Liver (tissue), 9 donors: ENCODE results near the gene TBC1D24. TPM values are rescaled to one million over a fixed set of nuclear protein-coding genes. Genes with fewer than 3 reads are reported as not detected.

Experiments used
- DNase-seq: peaks from one replicate; pipeline ENCODE4 v3.0.0-alpha.2; 2017; ENCODE audit warnings: low spot score
- H3K27ac ChIP-seq, 2 donors: one replicate each; pipeline ENCODE4 v1.7.0; 2013; ENCODE audit warnings: inconsistent platforms in 2 of 2, low read length in 2 of 2, control low read depth in 1 of 2, low read depth in 1 of 2, mild to moderate bottlenecking in 1 of 2
- H3K27me3 ChIP-seq, 4 donors: one replicate each; pipeline versions ENCODE4 v1.6.1 to v1.7.0; 2013; ENCODE audit warnings: low read length in 3 of 4, inconsistent platforms in 1 of 4, mild to moderate bottlenecking in 1 of 4, moderate library complexity in 1 of 4; ENCODE audit not compliant: control insufficient read depth in 4 of 4, insufficient read depth in 4 of 4
- H3K36me3 ChIP-seq, 4 donors: one replicate each; pipeline versions ENCODE4 v1.6.1 to v1.7.0; 2013; ENCODE audit warnings: low read length in 3 of 4, mild to moderate bottlenecking in 3 of 4, low read depth in 1 of 4, moderate library complexity in 1 of 4; ENCODE audit not compliant: control insufficient read depth in 4 of 4, insufficient read depth in 3 of 4
- H3K4me1 ChIP-seq, 4 donors: one replicate each; pipeline versions ENCODE4 v1.6.1 to v1.7.0; 2013; ENCODE audit warnings: low read length in 3 of 4, mild to moderate bottlenecking in 3 of 4, moderate library complexity in 1 of 4; ENCODE audit not compliant: control insufficient read depth in 4 of 4, insufficient read depth in 4 of 4
- H3K4me3 ChIP-seq, 3 donors: one replicate each; pipeline versions ENCODE4 v1.6.1 to v1.7.0; 2013; ENCODE audit warnings: low read length in 3 of 3, control low read depth in 1 of 3, low read depth in 1 of 3, mild to moderate bottlenecking in 1 of 3
- H3K9ac ChIP-seq, 2 donors: one replicate each; pipeline ENCODE4 v1.7.0; 2013; ENCODE audit warnings: low read length in 2 of 2, mild to moderate bottlenecking in 2 of 2, moderate library complexity in 2 of 2, control low read depth in 1 of 2, low read depth in 1 of 2
- H3K9me3 ChIP-seq, 4 donors: one replicate each; pipeline versions ENCODE4 v1.6.1 to v1.7.0; 2013; ENCODE audit warnings: low read length in 3 of 4; ENCODE audit not compliant: control insufficient read depth in 4 of 4
- EGR1 ChIP-seq, 2 donors: IDR thresholded peaks; 2 replicates each; pipeline ENCODE4 v1.6.1; 2016 to 2018; ENCODE audit warnings: antibody characterized with exemption in 2 of 2, low read depth in 2 of 2
- FOXA1 ChIP-seq: IDR thresholded peaks from 2 replicates; pipeline ENCODE4 v1.6.1; 2016; ENCODE audit warnings: antibody characterized with exemption
- FOXA2 ChIP-seq: IDR thresholded peaks from 2 replicates; pipeline ENCODE4 v1.6.1; 2016; ENCODE audit warnings: antibody characterized with exemption
- GABPA ChIP-seq, 2 donors: IDR thresholded peaks in 1 of 2; conservative IDR thresholded peaks in 1 of 2; 2 replicates each; pipeline ENCODE4 v1.6.1; 2016; ENCODE audit warnings: antibody characterized with exemption in 2 of 2, mild to moderate bottlenecking in 1 of 2, moderate library complexity in 1 of 2
- HNF4A ChIP-seq, 2 donors: conservative IDR thresholded peaks; 2 replicates each; pipeline ENCODE4 v1.6.1; 2016; ENCODE audit warnings: antibody characterized with exemption in 2 of 2, mild to moderate bottlenecking in 2 of 2
- HNF4G ChIP-seq: IDR thresholded peaks from 2 replicates; pipeline ENCODE4 v1.6.1; 2016; ENCODE audit warnings: antibody characterized with exemption
- JUND ChIP-seq, 2 donors: IDR thresholded peaks; 2 replicates each; pipeline ENCODE4 v1.6.1; 2016; ENCODE audit warnings: antibody characterized with exemption in 2 of 2
- MAX ChIP-seq: IDR thresholded peaks from 2 replicates; pipeline ENCODE4 v1.6.1; 2016; ENCODE audit warnings: antibody characterized with exemption
- NR2F2 ChIP-seq: IDR thresholded peaks from 2 replicates; pipeline ENCODE4 v1.6.1; 2016; ENCODE audit warnings: antibody characterized with exemption
- RAD21 ChIP-seq, 2 donors: IDR thresholded peaks; 2 replicates each; pipeline ENCODE4 v1.6.1; 2016; ENCODE audit warnings: antibody characterized with exemption in 2 of 2, mild to moderate bottlenecking in 2 of 2
- REST ChIP-seq: IDR thresholded peaks from 2 replicates; pipeline ENCODE4 v1.6.1; 2016; ENCODE audit warnings: antibody characterized with exemption, mild to moderate bottlenecking
- RXRA ChIP-seq, 2 donors: IDR thresholded peaks; 2 replicates each; pipeline ENCODE4 v1.6.1; 2017 to 2018; ENCODE audit warnings: antibody characterized with exemption in 2 of 2, mild to moderate bottlenecking in 1 of 2
- SP1 ChIP-seq: IDR thresholded peaks from 2 replicates; pipeline ENCODE4 v1.6.1; 2018; ENCODE audit warnings: antibody characterized with exemption, mild to moderate bottlenecking
- TAF1 ChIP-seq: conservative IDR thresholded peaks from 2 replicates; pipeline ENCODE4 v1.6.1; 2016; ENCODE audit warnings: antibody characterized with exemption, mild to moderate bottlenecking
- YY1 ChIP-seq: IDR thresholded peaks from 2 replicates; pipeline ENCODE4 v1.6.1; 2016; ENCODE audit warnings: antibody characterized with exemption, mild to moderate bottlenecking
- WGBS: extraction: QIAGEN DNeasy Blood & Tissue Kit; methylation state at CpG from one replicate; pipeline ENCODE4 v1.1.7; 2013; 5-methylcytosine and 5-hydroxymethylcytosine counted together
- polyA plus RNA-seq, 2 donors: library from polyadenylated mRNA; stranded (reverse) in 1 of 2; unstranded in 1 of 2; fragments of 200-250 nt in 1 of 2; fragments of >200 nt in 1 of 2; fragmentation: Nextera tagmentation in 1 of 2; extraction: Ambion mirVana in 1 of 2; gene quantifications; one replicate each; pipeline versions ENCODE4 v1.2.1 to v1.2.3, GENCODE V29; 2013 to 2015
- total RNA-seq, 2 donors: library from RNA; depleted of rRNA; stranded (reverse); fragments of >200 nt; gene quantifications; one replicate each; pipeline ENCODE4 v1.2.3, GENCODE V29; 2014
- TF ChIP-seq, protein P1 (sequence below): fragments of 150-350 bp; IDR thresholded peaks from 2 replicates; pipeline ENCODE4 v1.5.1; 2017; ENCODE audit warnings: improper control_type of control experiment, low read depth, low read length; ENCODE audit not compliant: missing input control
- TF ChIP-seq, protein P2 (sequence below): IDR thresholded peaks from 2 replicates; pipeline ENCODE4 v1.6.1; 2016; ENCODE audit warnings: antibody characterized with exemption
- TF ChIP-seq, protein P3 (sequence below): IDR thresholded peaks from 2 replicates; pipeline ENCODE4 v1.6.1; 2016; ENCODE audit warnings: antibody characterized with exemption
- donor health status: healthy.
- donor health status: healthy.
- donor health status: healthy.
- donor health status: healthy.
- donor health status: healthy.

Gene TBC1D24
- total and polyA plus RNA-seq, 4 donors, result 8.4 to 22.3 (median 11.5) TPM

DNA sequence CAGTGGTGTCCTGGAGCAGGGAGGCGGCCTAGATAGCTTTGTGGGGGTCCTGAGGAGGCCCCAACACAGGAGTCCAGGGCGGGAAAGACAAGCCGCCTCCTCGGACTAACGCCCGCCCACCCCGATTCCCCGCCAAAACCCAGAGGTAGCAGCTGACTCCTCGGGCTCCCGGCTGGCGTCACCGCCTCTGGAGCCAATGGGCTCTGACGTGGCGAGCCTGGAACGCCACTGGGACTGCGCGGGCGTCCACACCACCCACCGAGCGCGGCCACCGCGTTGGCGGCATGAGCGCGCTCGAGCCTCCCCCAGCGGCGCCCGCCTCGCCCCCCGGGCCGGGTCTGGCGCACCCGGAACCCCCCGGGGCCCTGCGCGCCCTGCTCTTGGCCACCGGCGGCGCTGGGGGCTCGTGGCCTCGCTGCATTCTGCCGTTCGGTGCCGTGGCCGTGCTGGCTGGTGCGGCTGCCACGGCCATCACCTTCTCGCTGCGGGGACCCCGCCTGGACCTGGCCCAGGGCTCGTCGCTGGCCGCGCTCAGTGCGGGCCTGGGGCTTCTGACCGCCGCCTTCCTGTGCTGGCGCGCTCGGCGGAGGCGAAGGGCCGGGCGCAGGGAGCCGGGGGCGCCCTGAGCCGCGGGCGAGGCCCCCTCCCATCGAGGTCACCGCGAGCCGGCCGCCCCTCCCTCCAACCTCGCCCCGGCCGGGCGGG is 7.2 kb upstream of the TBC1D24 start (continued):
- TF ChIP-seq, protein P1, sequence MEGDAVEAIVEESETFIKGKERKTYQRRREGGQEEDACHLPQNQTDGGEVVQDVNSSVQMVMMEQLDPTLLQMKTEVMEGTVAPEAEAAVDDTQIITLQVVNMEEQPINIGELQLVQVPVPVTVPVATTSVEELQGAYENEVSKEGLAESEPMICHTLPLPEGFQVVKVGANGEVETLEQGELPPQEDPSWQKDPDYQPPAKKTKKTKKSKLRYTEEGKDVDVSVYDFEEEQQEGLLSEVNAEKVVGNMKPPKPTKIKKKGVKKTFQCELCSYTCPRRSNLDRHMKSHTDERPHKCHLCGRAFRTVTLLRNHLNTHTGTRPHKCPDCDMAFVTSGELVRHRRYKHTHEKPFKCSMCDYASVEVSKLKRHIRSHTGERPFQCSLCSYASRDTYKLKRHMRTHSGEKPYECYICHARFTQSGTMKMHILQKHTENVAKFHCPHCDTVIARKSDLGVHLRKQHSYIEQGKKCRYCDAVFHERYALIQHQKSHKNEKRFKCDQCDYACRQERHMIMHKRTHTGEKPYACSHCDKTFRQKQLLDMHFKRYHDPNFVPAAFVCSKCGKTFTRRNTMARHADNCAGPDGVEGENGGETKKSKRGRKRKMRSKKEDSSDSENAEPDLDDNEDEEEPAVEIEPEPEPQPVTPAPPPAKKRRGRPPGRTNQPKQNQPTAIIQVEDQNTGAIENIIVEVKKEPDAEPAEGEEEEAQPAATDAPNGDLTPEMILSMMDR, result no peak
- TF ChIP-seq NR2F2 (no peak), JUND (IDR thresholded peaks at IDR 0.05) (no peak), RXRA (IDR thresholded peaks at IDR 0.05) (no peak)

DNA sequence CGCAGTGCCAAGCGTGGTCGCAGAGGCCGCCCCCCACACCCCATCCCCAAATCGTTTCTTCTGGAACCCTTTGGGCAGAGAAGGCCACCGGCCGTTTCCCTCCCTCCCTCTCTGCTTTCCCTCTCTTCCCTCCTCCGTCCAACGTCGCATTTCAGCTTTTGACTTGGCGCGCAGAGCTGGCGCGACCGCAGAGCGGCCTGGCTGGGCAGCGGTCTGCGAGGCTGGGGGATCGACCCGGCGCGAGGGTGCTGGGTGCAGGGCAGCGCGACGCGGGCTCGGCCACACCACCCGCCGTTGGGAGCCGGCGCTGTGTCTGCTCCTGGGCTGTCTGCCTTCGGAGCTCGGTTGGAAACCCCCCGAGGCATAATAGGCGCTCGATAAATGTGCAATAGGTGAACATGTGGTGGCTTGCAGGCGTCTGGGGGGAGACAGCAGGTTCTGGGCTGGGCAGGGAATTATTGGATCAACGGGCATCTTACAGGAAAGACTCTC is 6.6 kb upstream of the TBC1D24 start:
- Histone ChIP-seq H3K4me1 (peaks cover 33 to 57% (median 42%) of the 10 kb centered on the region in 4 donors), H3K4me3 (peak overlapping the region in 1 of 3 donors; percentile 51), H3K27me3 (no peaks in the 10 kb centered on the region), H3K9me3 (no peaks in the 10 kb centered on the region), H3K9ac (no peak overlapping the region), H3K27ac (peak overlapping the region in 1 of 2 donors; percentile 35), H3K36me3 (no peaks in the 10 kb centered on the region)
- no peak for DNase-seq
- TF ChIP-seq RXRA (IDR thresholded peaks at IDR 0.05) (no peak), HNF4G (no peak), NR2F2 (no peak), GABPA (IDR thresholded peaks at IDR 0.05 in 1 of 2, conservative IDR thresholded peaks at IDR 0.05 in 1 of 2) (no peak), TAF1 (no peak), RAD21 (IDR thresholded peaks at IDR 0.05) (no peak), REST (no peak), JUND (IDR thresholded peaks at IDR 0.05) (no peak), YY1 (no peak), SP1 (no peak), HNF4A (conservative IDR thresholded peaks at IDR 0.05) (no peak), MAX (no peak), FOXA2 (no peak), EGR1 (IDR thresholded peaks at IDR 0.05; ENCODE audit: low read depth in 2 of 2) (no peak), FOXA1 (no peak)
- TF ChIP-seq, protein P1, result no peak
- TF ChIP-seq, protein P2, sequence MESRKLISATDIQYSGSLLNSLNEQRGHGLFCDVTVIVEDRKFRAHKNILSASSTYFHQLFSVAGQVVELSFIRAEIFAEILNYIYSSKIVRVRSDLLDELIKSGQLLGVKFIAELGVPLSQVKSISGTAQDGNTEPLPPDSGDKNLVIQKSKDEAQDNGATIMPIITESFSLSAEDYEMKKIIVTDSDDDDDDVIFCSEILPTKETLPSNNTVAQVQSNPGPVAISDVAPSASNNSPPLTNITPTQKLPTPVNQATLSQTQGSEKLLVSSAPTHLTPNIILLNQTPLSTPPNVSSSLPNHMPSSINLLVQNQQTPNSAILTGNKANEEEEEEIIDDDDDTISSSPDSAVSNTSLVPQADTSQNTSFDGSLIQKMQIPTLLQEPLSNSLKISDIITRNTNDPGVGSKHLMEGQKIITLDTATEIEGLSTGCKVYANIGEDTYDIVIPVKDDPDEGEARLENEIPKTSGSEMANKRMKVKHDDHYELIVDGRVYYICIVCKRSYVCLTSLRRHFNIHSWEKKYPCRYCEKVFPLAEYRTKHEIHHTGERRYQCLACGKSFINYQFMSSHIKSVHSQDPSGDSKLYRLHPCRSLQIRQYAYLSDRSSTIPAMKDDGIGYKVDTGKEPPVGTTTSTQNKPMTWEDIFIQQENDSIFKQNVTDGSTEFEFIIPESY, result no peak
- TF ChIP-seq, protein P3, sequence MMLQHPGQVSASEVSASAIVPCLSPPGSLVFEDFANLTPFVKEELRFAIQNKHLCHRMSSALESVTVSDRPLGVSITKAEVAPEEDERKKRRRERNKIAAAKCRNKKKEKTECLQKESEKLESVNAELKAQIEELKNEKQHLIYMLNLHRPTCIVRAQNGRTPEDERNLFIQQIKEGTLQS, result no peak
- WGBS, result under 1% methylated on average over 38 of the region's 38 CpGs
